HepG2 (cell line): ENCODE results near the gene FAM76A. TPM values are rescaled to one million over a fixed set of nuclear protein-coding genes. Genes with fewer than 3 reads are reported as not detected.

Source experiments
- ATAC-seq: fragments of 200-7000 bp; cut with Tn5 transposase; 3 replicates; pipeline ENCODE4 v1.9.1; 2020; ENCODE audit warnings: mild to moderate bottlenecking, moderate library complexity
- BruUV-seq: library from RNA; stranded (reverse); fragments of 400-500 nt; replicated peaks from 2 replicates; lab custom pipeline; 2021; lab: Mats Ljungman, UMichigan
- CTCF ChIA-PET: fragments of 300-600 bp; formaldehyde crosslinking; extraction: SDS; loops from one replicate; lab custom pipeline; 2021; ENCODE audit warnings: low total read pairs, inconsistent platforms, low intra/inter-chr PET ratio; lab: Yijun Ruan, JAX
- POLR2A ChIA-PET: fragments of 350-600 bp; sonication (Branson Sonifier 250); formaldehyde crosslinking; loops from one replicate; lab custom pipeline; 2020; ENCODE audit warnings: antibody characterized with exemption, inconsistent platforms; lab: Yijun Ruan, JAX
- DNase-seq: peaks from one replicate; pipeline ENCODE4 v3.0.0-alpha.2; 2015; ENCODE audit warnings: low spot score
- FAIRE-seq: peaks from 3 replicates; lab custom pipeline; 2011; peaks lifted over from hg19 to GRCh38; lab: Jason Lieb, UNC
- H2AFZ ChIP-seq: one replicate; pipeline ENCODE4 v1.6.1; 2011; ENCODE audit warnings: low read length, inconsistent platforms
- H3K27ac ChIP-seq: fragments of 300-600 bp; 3 replicates; pipeline ENCODE4 v1.8.0; 2011; ENCODE audit warnings: mixed run types, mild to moderate bottlenecking, mixed read lengths, low read length, inconsistent platforms; ENCODE audit not compliant: insufficient read depth; ENCODE audit errors: extremely low read length
- H3K27me3 ChIP-seq, 2 experiments: fragments of 200-600 bp in 1 of 2; 2 replicates in 1 of 2; 3 replicates in 1 of 2; pipeline versions ENCODE4 v1.6.0 to v1.8.0; 2011; ENCODE audit warnings: low read length in 2 of 2, mild to moderate bottlenecking in 2 of 2, moderate library complexity in 2 of 2, inconsistent platforms in 1 of 2; ENCODE audit not compliant: insufficient read depth in 2 of 2, control insufficient read depth in 1 of 2
- H3K36me3 ChIP-seq, 2 experiments: fragments of 200-600 bp in 1 of 2; replicated peaks in 1 of 2; 2 replicates in 1 of 2; 3 replicates in 1 of 2; pipeline versions ENCODE4 v1.5.1 to v1.8.0; 2011; ENCODE audit warnings: low read length in 2 of 2, inconsistent platforms in 1 of 2; ENCODE audit not compliant: insufficient read depth in 2 of 2, control insufficient read depth in 1 of 2
- H3K4me1 ChIP-seq: 2 replicates; pipeline ENCODE4 v1.5.1; 2012; ENCODE audit warnings: low read length, inconsistent platforms; ENCODE audit not compliant: insufficient read depth
- H3K4me2 ChIP-seq: 2 replicates; pipeline ENCODE4 v1.6.0; 2011; ENCODE audit warnings: low read depth, low read length, inconsistent platforms
- H3K4me3 ChIP-seq, 3 experiments: fragments of 200-600 bp in 1 of 3; sonication (generic), shearing (Covaris generic) in 1 of 3; replicated peaks in 1 of 3; 2 replicates each; pipeline ENCODE4 v1.5.1; 2011 to 2016; ENCODE audit warnings: low read length in 3 of 3, inconsistent platforms in 2 of 3, low read depth in 2 of 3, mild to moderate bottlenecking in 2 of 3, control low read depth in 1 of 3, mixed read lengths in 1 of 3; ENCODE audit not compliant: insufficient read depth in 1 of 3
- H3K79me2 ChIP-seq: one replicate; pipeline ENCODE4 v1.6.1; 2011; ENCODE audit warnings: low read length, inconsistent platforms; ENCODE audit not compliant: insufficient read depth
- H3K9ac ChIP-seq: 2 replicates; pipeline ENCODE4 v1.6.0; 2011; ENCODE audit warnings: mild to moderate bottlenecking, low read depth, low read length, inconsistent platforms; ENCODE audit not compliant: insufficient read depth
- H3K9me3 ChIP-seq: 2 replicates; pipeline ENCODE4 v1.5.1; 2012; ENCODE audit warnings: mild to moderate bottlenecking, low read length
- H4K20me1 ChIP-seq: 2 replicates; pipeline ENCODE4 v1.6.0; 2011; ENCODE audit warnings: inconsistent platforms, mild to moderate bottlenecking, low read length, moderate library complexity; ENCODE audit not compliant: insufficient read depth
- ARNT2 ChIP-seq: sonication (generic); formaldehyde crosslinking; IDR thresholded peaks from 2 replicates; pipeline ENCODE4 v1.8.0; 2022; ENCODE audit warnings: mild to moderate bottlenecking, low read depth, missing genetic modification reagents, moderate library complexity
- CHD2 ChIP-seq: IDR thresholded peaks from 2 replicates; pipeline ENCODE4 v1.6.1; 2011; ENCODE audit warnings: low read depth, low read length, improper control_type of control experiment
- HNRNPL ChIP-seq: fragments of 200-400 bp; formaldehyde crosslinking; IDR thresholded peaks from 2 replicates; pipeline ENCODE4 v1.6.1; 2017; ENCODE audit warnings: mild to moderate bottlenecking, low read depth, low read length
- NFKBIZ ChIP-seq: IDR thresholded peaks from 2 replicates; pipeline ENCODE4 v1.6.1; 2018; ENCODE audit warnings: missing genetic modification reagents, missing compliant biosample characterization
- SP2 ChIP-seq: sonication (generic); formaldehyde crosslinking; IDR thresholded peaks from 2 replicates; pipeline ENCODE4 v1.5.1; 2020; ENCODE audit warnings: mild to moderate bottlenecking, missing genetic modification reagents
- TGIF2 ChIP-seq: IDR thresholded peaks from 2 replicates; pipeline ENCODE4 v1.6.1; 2016; ENCODE audit warnings: control low read depth, missing compliant biosample characterization
- ZKSCAN8 ChIP-seq: IDR thresholded peaks from 2 replicates; pipeline ENCODE4 v1.6.1; 2016; ENCODE audit warnings: borderline replicate concordance, missing genetic modification reagents, missing compliant biosample characterization
- ZNF792 ChIP-seq: IDR thresholded peaks from 2 replicates; pipeline ENCODE4 v1.6.1; 2016
- WGBS: methylation state at CpG from one replicate; pipeline ENCODE4 v1.1.6; 2017; ENCODE audit warnings: low lambda C conversion rate; 5-methylcytosine and 5-hydroxymethylcytosine counted together
- in situ Hi-C: cut with HindIII; loops from 2 replicates; pipeline ENCODE4 v1.10.0; 2017; ENCODE audit warnings: low pct_unique_long_range_greater_than_20kb; ENCODE audit not compliant: extremely low pct_ligation_motif_present
- intact Hi-C: fragments of 100-400 bp; cut with micrococcal nuclease; formaldehyde crosslinking; loops from one replicate; pipeline ENCODE4 v1.10.0; 2022; ENCODE audit not compliant: unreplicated experiment
- polyA plus RNA-seq, 8 experiments: library from polyadenylated mRNA; depleted of rRNA in 3 of 8; stranded (reverse) in 7 of 8; unstranded in 1 of 8; fragments of >200 nt; fragmentation: Illumina TruSeq in 4 of 8; extraction: Trizol in 4 of 8; gene quantifications; 2 replicates each; pipeline versions ENCODE4 v1.2.1 to v1.2.3, GENCODE V29; 2011 to 2016; ENCODE audit warnings: low read depth in 4 of 8, missing spikeins in 1 of 8, mixed read lengths in 1 of 8; ENCODE audit not compliant: insufficient read depth in 1 of 8
- total RNA-seq, 5 experiments: library from RNA; depleted of rRNA; stranded (reverse); fragments of >200 nt; fragmentation: Illumina TruSeq; extraction: Trizol; gene quantifications; 2 replicates each; pipeline ENCODE4 v1.2.3, GENCODE V29; 2016; ENCODE audit warnings: low read depth in 1 of 5
- TF ChIP-seq, protein P1 (sequence below): sonication (generic); formaldehyde crosslinking; IDR thresholded peaks from 2 replicates; pipeline ENCODE4 v1.5.0; 2020; ENCODE audit warnings: missing genetic modification reagents
- TF ChIP-seq, protein P2 (sequence below): sonication (generic); formaldehyde crosslinking; IDR thresholded peaks from 2 replicates; pipeline ENCODE4 v1.4.0; 2020; ENCODE audit warnings: missing genetic modification reagents
- TF ChIP-seq, protein P3 (sequence below): sonication (generic); formaldehyde crosslinking; IDR thresholded peaks from 2 replicates; pipeline ENCODE4 v1.4.0; 2020; ENCODE audit warnings: missing genetic modification reagents
- TF ChIP-seq, protein P4 (sequence below): sonication (generic); formaldehyde crosslinking; IDR thresholded peaks from 2 replicates; pipeline ENCODE4 v1.5.0; 2020; ENCODE audit warnings: missing genetic modification reagents

Gene FAM76A
- total and polyA plus RNA-seq, 2 of the 13 experiments (the other 11 are each of a cell fraction or from before 2014, with no cell fraction given), result 4.2 to 15.7 TPM

DNA sequence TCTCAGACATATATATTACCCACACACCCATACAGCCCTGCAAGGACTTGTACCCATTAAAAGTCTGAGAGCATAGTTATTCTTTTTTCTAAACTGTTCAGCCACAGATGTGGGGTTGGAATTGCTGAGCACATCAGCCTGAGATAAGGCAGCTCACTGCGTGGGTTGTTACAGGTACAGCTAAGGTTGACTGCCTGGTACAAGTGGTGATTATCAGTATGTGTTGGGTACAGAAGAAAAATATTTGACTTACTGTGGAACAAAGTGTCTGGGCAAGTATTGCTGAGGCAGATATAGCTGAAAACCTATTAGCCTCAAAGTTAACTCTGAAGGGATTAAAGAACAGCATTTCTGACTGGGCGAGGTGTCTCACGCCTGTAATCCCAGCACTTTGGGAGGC is 52.3 kb downstream of the FAM76A start (continued):
- TF ChIP-seq, protein P1, sequence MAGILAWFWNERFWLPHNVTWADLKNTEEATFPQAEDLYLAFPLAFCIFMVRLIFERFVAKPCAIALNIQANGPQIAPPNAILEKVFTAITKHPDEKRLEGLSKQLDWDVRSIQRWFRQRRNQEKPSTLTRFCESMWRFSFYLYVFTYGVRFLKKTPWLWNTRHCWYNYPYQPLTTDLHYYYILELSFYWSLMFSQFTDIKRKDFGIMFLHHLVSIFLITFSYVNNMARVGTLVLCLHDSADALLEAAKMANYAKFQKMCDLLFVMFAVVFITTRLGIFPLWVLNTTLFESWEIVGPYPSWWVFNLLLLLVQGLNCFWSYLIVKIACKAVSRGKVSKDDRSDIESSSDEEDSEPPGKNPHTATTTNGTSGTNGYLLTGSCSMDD (CRISPR knock-in tag), result no peak

DNA sequence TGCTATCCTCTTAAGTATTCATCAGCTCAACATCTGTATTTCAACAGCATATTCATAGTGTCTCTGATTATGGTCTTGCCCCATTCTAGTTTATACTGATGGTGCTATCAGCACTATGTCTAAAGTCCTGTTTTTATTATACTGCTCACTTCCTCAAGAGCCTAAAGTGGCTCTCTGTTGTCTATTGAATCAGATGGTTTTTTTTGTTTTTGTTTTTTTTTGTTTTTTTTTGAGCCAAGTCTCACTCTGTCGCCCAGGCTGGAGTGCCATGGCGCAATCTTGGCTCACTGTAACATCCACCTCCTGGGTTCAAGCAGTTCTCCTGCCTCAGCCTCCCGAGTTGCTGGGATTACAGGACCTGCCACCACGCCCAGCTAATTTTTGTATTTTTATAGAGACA is 53.4 kb downstream of the FAM76A start:
- Histone ChIP-seq H4K20me1 (no peaks in the 10 kb centered on the region), H3K4me1 (peaks cover 14% of the 10 kb centered on the region), H3K27me3 (no peaks in the 10 kb centered on the region), H3K79me2 (peaks cover 16% of the 10 kb centered on the region), H3K4me3 (no peak overlapping the region), H2AFZ (no peak overlapping the region), H3K27ac (no peak overlapping the region), H3K9me3 (no peaks in the 10 kb centered on the region), H3K4me2 (no peak overlapping the region), H3K9ac (no peak overlapping the region), H3K36me3 (no peaks in the 10 kb centered on the region; a peak in 1 of 5 replicates)
- no peak for TF ChIP-seq ZNF792 (CRISPR knock-in tag)
- TF ChIP-seq, protein P2, sequence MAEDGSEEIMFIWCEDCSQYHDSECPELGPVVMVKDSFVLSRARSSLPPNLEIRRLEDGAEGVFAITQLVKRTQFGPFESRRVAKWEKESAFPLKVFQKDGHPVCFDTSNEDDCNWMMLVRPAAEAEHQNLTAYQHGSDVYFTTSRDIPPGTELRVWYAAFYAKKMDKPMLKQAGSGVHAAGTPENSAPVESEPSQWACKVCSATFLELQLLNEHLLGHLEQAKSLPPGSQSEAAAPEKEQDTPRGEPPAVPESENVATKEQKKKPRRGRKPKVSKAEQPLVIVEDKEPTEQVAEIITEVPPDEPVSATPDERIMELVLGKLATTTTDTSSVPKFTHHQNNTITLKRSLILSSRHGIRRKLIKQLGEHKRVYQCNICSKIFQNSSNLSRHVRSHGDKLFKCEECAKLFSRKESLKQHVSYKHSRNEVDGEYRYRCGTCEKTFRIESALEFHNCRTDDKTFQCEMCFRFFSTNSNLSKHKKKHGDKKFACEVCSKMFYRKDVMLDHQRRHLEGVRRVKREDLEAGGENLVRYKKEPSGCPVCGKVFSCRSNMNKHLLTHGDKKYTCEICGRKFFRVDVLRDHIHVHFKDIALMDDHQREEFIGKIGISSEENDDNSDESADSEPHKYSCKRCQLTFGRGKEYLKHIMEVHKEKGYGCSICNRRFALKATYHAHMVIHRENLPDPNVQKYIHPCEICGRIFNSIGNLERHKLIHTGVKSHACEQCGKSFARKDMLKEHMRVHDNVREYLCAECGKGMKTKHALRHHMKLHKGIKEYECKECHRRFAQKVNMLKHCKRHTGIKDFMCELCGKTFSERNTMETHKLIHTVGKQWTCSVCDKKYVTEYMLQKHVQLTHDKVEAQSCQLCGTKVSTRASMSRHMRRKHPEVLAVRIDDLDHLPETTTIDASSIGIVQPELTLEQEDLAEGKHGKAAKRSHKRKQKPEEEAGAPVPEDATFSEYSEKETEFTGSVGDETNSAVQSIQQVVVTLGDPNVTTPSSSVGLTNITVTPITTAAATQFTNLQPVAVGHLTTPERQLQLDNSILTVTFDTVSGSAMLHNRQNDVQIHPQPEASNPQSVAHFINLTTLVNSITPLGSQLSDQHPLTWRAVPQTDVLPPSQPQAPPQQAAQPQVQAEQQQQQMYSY, result no peak
- TF ChIP-seq TGIF2, result no peak
- TF ChIP-seq CHD2, result no peak
- TF ChIP-seq, protein P3, sequence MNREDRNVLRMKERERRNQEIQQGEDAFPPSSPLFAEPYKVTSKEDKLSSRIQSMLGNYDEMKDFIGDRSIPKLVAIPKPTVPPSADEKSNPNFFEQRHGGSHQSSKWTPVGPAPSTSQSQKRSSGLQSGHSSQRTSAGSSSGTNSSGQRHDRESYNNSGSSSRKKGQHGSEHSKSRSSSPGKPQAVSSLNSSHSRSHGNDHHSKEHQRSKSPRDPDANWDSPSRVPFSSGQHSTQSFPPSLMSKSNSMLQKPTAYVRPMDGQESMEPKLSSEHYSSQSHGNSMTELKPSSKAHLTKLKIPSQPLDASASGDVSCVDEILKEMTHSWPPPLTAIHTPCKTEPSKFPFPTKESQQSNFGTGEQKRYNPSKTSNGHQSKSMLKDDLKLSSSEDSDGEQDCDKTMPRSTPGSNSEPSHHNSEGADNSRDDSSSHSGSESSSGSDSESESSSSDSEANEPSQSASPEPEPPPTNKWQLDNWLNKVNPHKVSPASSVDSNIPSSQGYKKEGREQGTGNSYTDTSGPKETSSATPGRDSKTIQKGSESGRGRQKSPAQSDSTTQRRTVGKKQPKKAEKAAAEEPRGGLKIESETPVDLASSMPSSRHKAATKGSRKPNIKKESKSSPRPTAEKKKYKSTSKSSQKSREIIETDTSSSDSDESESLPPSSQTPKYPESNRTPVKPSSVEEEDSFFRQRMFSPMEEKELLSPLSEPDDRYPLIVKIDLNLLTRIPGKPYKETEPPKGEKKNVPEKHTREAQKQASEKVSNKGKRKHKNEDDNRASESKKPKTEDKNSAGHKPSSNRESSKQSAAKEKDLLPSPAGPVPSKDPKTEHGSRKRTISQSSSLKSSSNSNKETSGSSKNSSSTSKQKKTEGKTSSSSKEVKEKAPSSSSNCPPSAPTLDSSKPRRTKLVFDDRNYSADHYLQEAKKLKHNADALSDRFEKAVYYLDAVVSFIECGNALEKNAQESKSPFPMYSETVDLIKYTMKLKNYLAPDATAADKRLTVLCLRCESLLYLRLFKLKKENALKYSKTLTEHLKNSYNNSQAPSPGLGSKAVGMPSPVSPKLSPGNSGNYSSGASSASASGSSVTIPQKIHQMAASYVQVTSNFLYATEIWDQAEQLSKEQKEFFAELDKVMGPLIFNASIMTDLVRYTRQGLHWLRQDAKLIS (CRISPR knock-in tag), result no peak
- no peak for TF ChIP-seq SP2
- TF ChIP-seq, protein P4, sequence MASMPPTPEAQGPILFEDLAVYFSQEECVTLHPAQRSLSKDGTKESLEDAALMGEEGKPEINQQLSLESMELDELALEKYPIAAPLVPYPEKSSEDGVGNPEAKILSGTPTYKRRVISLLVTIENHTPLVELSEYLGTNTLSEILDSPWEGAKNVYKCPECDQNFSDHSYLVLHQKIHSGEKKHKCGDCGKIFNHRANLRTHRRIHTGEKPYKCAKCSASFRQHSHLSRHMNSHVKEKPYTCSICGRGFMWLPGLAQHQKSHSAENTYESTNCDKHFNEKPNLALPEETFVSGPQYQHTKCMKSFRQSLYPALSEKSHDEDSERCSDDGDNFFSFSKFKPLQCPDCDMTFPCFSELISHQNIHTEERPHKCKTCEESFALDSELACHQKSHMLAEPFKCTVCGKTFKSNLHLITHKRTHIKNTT (CRISPR knock-in tag), result no peak
- TF ChIP-seq HNRNPL, result no peak
- TF ChIP-seq NFKBIZ, result no peak
- TF ChIP-seq ARNT2 (CRISPR knock-in tag), result no peak
- TF ChIP-seq ZKSCAN8 (CRISPR knock-in tag), result no peak
- FAIRE-seq, result no peak
- ChIA-PET POLR2A (no interaction called here), CTCF (no interaction called here)
- no peak for ATAC-seq
- intact Hi-C loops (no loop called here), in situ Hi-C loops (no loop called here)
- DNase-seq, result no peak
- WGBS, result 93% methylated on average over 4 of the region's 4 CpGs
- BruUV-seq, result no TSS peak
